Adrenal gland (tissue), 5 donors: Measurements from ENCODE around the gene ELP1.

Experiments
- CTCF ChIP-seq, 6 experiments: fragments of 450-650 bp in 4 of 6; fragments of 200-600 bp in 2 of 6; sonication (generic) in 1 of 6; IDR thresholded peaks; 1 replicate in 5 of 6; 2 replicates in 1 of 6; pipeline versions ENCODE4 v1.5.1 to v1.8.0; 2016 to 2021; ENCODE audit warnings: antibody characterized with exemption in 6 of 6, mild to moderate bottlenecking in 2 of 6, moderate library complexity in 1 of 6
- POLR2A ChIP-seq, 2 donors: fragments of 450-650 bp; IDR thresholded peaks; one replicate each; pipeline ENCODE4 v1.6.1; 2017; ENCODE audit warnings: antibody characterized with exemption in 2 of 2, mild to moderate bottlenecking in 2 of 2, moderate library complexity in 1 of 2
- donor health status: DM: no; HTN: no; CAD: no.

GRCh38 chr9:108956631-108957026, 22.7 kb upstream of the ELP1 start:
- no peak for TF ChIP-seq CTCF (IDR thresholded peaks at IDR 0.05)
- no peak for TF ChIP-seq POLR2A (IDR thresholded peaks at IDR 0.05)
